CD14-positive monocyte (primary cell): ENCODE measurements around the gene KIAA0232. TPM values are rescaled to one million over a fixed set of nuclear protein-coding genes. Genes with fewer than 3 reads are reported as not detected.
A peak's percentile ranks its signal among the peaks of the same experiment; 100 is the strongest.
"Not testable (repeated sequence)": the region's sequence is repeated elsewhere in the genome, so short reads cannot be mapped to it uniquely, and the experiment has no call there.

Source experiments
- DNase-seq, 3 donors: peaks; one replicate each; pipeline ENCODE4 v3.0.0-alpha.2; 2011 to 2022
- H2AFZ ChIP-seq: 2 replicates; pipeline ENCODE4 v1.6.0; 2012; ENCODE audit warnings: mild to moderate bottlenecking, low read depth, low read length, inconsistent platforms; ENCODE audit not compliant: insufficient read depth, poor library complexity, severe bottlenecking
- H3K27ac ChIP-seq, 2 donors: 1 replicate in 1 of 2; 2 replicates in 1 of 2; pipeline ENCODE4 v1.5.1; 2012 to 2013; ENCODE audit warnings: low read length in 2 of 2, control low read depth in 1 of 2, inconsistent platforms in 1 of 2, low read depth in 1 of 2, mild to moderate bottlenecking in 1 of 2
- H3K27me3 ChIP-seq, 2 donors: one replicate each; pipeline versions ENCODE4 v1.6.0 to v1.6.1; 2011 to 2013; ENCODE audit warnings: low read length in 2 of 2; ENCODE audit not compliant: control insufficient read depth in 2 of 2, insufficient read depth in 2 of 2
- H3K36me3 ChIP-seq, 2 donors: replicated peaks in 1 of 2; 1 replicate in 1 of 2; 2 replicates in 1 of 2; pipeline versions ENCODE4 v1.5.1 to v1.6.1; 2012 to 2013; ENCODE audit warnings: low read length in 2 of 2, control low read depth in 1 of 2, inconsistent platforms in 1 of 2, mild to moderate bottlenecking in 1 of 2; ENCODE audit not compliant: insufficient read depth in 2 of 2, control insufficient read depth in 1 of 2
- H3K4me1 ChIP-seq, 2 donors: 1 replicate in 1 of 2; 2 replicates in 1 of 2; pipeline versions ENCODE4 v1.5.1 to v1.6.1; 2012 to 2013; ENCODE audit warnings: low read length in 2 of 2, control low read depth in 1 of 2, inconsistent platforms in 1 of 2, mild to moderate bottlenecking in 1 of 2, moderate library complexity in 1 of 2; ENCODE audit not compliant: insufficient read depth in 2 of 2, control insufficient read depth in 1 of 2
- H3K4me2 ChIP-seq: replicated peaks from 2 replicates; pipeline ENCODE3; 2012; ENCODE audit warnings: low read length, moderate library complexity, mild to moderate bottlenecking; ENCODE audit not compliant: poor library complexity, severe bottlenecking; ENCODE audit errors: extremely low read depth
- H3K4me3 ChIP-seq, 3 experiments: fragments of 200-600 bp in 1 of 3; sonication (generic) in 1 of 3; replicated peaks in 1 of 3; 1 replicate in 2 of 3; 2 replicates in 1 of 3; pipeline ENCODE4 v1.5.1; 2011 to 2013; ENCODE audit warnings: low read length in 3 of 3, mild to moderate bottlenecking in 3 of 3, control low read depth in 2 of 3, low read depth in 2 of 3, inconsistent platforms in 1 of 3, moderate library complexity in 1 of 3
- H3K79me2 ChIP-seq: 2 replicates; pipeline ENCODE4 v1.6.0; 2012; ENCODE audit warnings: mild to moderate bottlenecking, control low read depth, inconsistent platforms, low read length, moderate library complexity; ENCODE audit not compliant: insufficient read depth
- H3K9ac ChIP-seq: 2 replicates; pipeline ENCODE4 v1.6.0; 2017; ENCODE audit warnings: low read length, mild to moderate bottlenecking; ENCODE audit not compliant: insufficient read depth, poor library complexity, severe bottlenecking
- H3K9me3 ChIP-seq, 2 donors: replicated peaks in 1 of 2; 1 replicate in 1 of 2; 2 replicates in 1 of 2; pipeline versions ENCODE4 v1.5.1 to v1.6.1; 2012 to 2013; ENCODE audit warnings: low read length in 2 of 2, control low read depth in 1 of 2; ENCODE audit not compliant: control insufficient read depth in 1 of 2, insufficient read depth in 1 of 2
- H4K20me1 ChIP-seq: 2 replicates; pipeline ENCODE4 v1.6.0; 2012; ENCODE audit warnings: mild to moderate bottlenecking, low read length, control low read depth, moderate library complexity; ENCODE audit not compliant: insufficient read depth
- H3K27ac Mint-ChIP-seq, 7 donors: one replicate each; pipeline ENCODE4 v1.8.0; 2020; ENCODE audit warnings: mild to moderate bottlenecking in 7 of 7, mixed read lengths in 7 of 7, moderate library complexity in 6 of 7, inconsistent platforms in 2 of 7
- H3K27me3 Mint-ChIP-seq, 3 donors: one replicate each; pipeline ENCODE4 v1.8.0; 2021 to 2022; ENCODE audit warnings: low read depth in 3 of 3, mild to moderate bottlenecking in 3 of 3, mixed read lengths in 3 of 3, moderate library complexity in 3 of 3, inconsistent platforms in 1 of 3
- H3K36me3 Mint-ChIP-seq, 2 donors: one replicate each; pipeline ENCODE4 v1.8.0; 2020; ENCODE audit warnings: mixed read lengths in 2 of 2, inconsistent platforms in 1 of 2, mild to moderate bottlenecking in 1 of 2
- H3K4me1 Mint-ChIP-seq: one replicate; pipeline ENCODE4 v1.8.0; 2020; ENCODE audit warnings: mild to moderate bottlenecking, mixed read lengths
- H3K4me3 Mint-ChIP-seq, 2 donors: one replicate each; pipeline ENCODE4 v1.8.0; 2020; ENCODE audit warnings: mild to moderate bottlenecking in 2 of 2, mixed read lengths in 2 of 2, moderate library complexity in 1 of 2
- H3K9me3 Mint-ChIP-seq, 7 donors: one replicate each; pipeline ENCODE4 v1.8.0; 2020 to 2022; ENCODE audit warnings: mixed read lengths in 7 of 7, mild to moderate bottlenecking in 6 of 7, moderate library complexity in 6 of 7, inconsistent platforms in 2 of 7
- CTCF ChIP-seq: fragments of 200-600 bp; IDR thresholded peaks from one replicate; pipeline ENCODE4 v1.8.0; 2022; ENCODE audit warnings: antibody characterized with exemption, mild to moderate bottlenecking
- WGBS: methylation state at CpG from one replicate; pipeline ENCODE4 v1.1.5; 2013; ENCODE audit warnings: missing lambda C conversion rate; ENCODE audit not compliant: insufficient coverage; 5-methylcytosine and 5-hydroxymethylcytosine counted together
- intact Hi-C, 2 donors: fragments of 100-400 bp; cut with micrococcal nuclease; formaldehyde crosslinking; loops; one replicate each; pipeline versions ENCODE4 v1.15.0 to v1.15.1; 2023
- polyA plus RNA-seq, 3 donors: library from polyadenylated mRNA; depleted of rRNA in 1 of 3; unstranded in 2 of 3; stranded (reverse) in 1 of 3; fragments of 300-500 nt in 2 of 3; fragments of >200 nt in 1 of 3; fragmentation: Illumina TruSeq in 2 of 3; gene quantifications; 1 replicate in 2 of 3; 2 replicates in 1 of 3; pipeline ENCODE4 v1.2.3, GENCODE V29; 2012 to 2021

The KIAA0232 gene
- polyA plus RNA-seq, 3 donors, result 12.3 to 27.3 (median 20.6) TPM

- Mint-ChIP-seq H3K4me1 (no peaks in the 10 kb centered on the region), H3K27me3 (no peaks in the 10 kb centered on the region)
Observed at GRCh38 chr4:6834867-6835266, 52.3 kb downstream of the KIAA0232 start.

GRCh38 chr4:6835616-6836015, 53.1 kb downstream of the KIAA0232 start:
- H3K27me3 ChIP-seq, H3K9ac ChIP-seq, H3K4me3 Mint-ChIP-seq, H3K27ac ChIP-seq, H3K4me3 ChIP-seq, DNase-seq, H3K9me3 Mint-ChIP-seq, H3K4me1 Mint-ChIP-seq, H3K4me2 ChIP-seq, H3K27me3 Mint-ChIP-seq, H3K4me1 ChIP-seq, intact Hi-C loops, H3K9me3 ChIP-seq, H2AFZ ChIP-seq: not testable (repeated sequence)
- peaks cover 72% of the 10 kb centered on the region for H4K20me1 ChIP-seq
- H3K79me2 ChIP-seq, result peaks cover 44% of the 10 kb centered on the region
- H3K36me3 Mint-ChIP-seq, result peaks cover 45 to 61% of the 10 kb centered on the region in 2 donors
- WGBS, result no CpG with 5 or more reads among the region's 4 CpGs
- peaks cover 36 to 58% of the 10 kb centered on the region in 2 donors for H3K36me3 ChIP-seq
- H3K27ac Mint-ChIP-seq, result peak overlapping the region in 1 of 7 donors; percentile 16

More at GRCh38 chr4:6834867-6835266, 52.3 kb downstream of the KIAA0232 start:
- Histone ChIP-seq H3K4me3 (no peak overlapping the region), H3K4me1 (no peaks in the 10 kb centered on the region), H3K79me2 (peaks cover 42% of the 10 kb centered on the region), H2AFZ (no peak overlapping the region), H3K9me3 (no peaks in the 10 kb centered on the region), H3K36me3 (peaks cover 41 to 66% of the 10 kb centered on the region in 2 donors), H3K4me2 (no peak overlapping the region), H3K9ac (no peak overlapping the region), H3K27me3 (no peaks in the 10 kb centered on the region), H4K20me1 (peaks cover 71% of the 10 kb centered on the region), H3K27ac (peak overlapping the region in 1 of 2 donors; percentile 45)
- no peak overlapping the region for H3K4me3 Mint-ChIP-seq
- DNase-seq, result no peak
- H3K9me3 Mint-ChIP-seq, result peaks cover 0 to 6% (median 3%) of the 10 kb centered on the region in 7 donors
- peak overlapping the region in 4 of 7 donors; percentile 13 to 70 (median 23) for H3K27ac Mint-ChIP-seq
- peaks cover 44 to 68% of the 10 kb centered on the region in 2 donors for H3K36me3 Mint-ChIP-seq
- WGBS, result 100% methylated on average over 2 of the region's 3 CpGs
- no peak for TF ChIP-seq CTCF
- intact Hi-C loops, result no loop called here

- not testable (repeated sequence) for H3K9me3 Mint-ChIP-seq
- H3K27ac Mint-ChIP-seq, result peak overlapping the region in 1 of 7 donors; percentile 63
Observed at GRCh38 chr4:6837106-6837505, 54.6 kb downstream of the KIAA0232 start.

More at GRCh38 chr4:6837106-6837505, 54.6 kb downstream of the KIAA0232 start:
- Histone ChIP-seq H4K20me1 (peaks cover 76% of the 10 kb centered on the region), H3K79me2 (peaks cover 44% of the 10 kb centered on the region), H3K36me3 (peaks cover 30 to 60% of the 10 kb centered on the region in 2 donors)
- WGBS, result 98% methylated on average over 29 of the region's 34 CpGs
- H3K9ac ChIP-seq, H3K27ac ChIP-seq, H2AFZ ChIP-seq, H3K27me3 ChIP-seq, H3K4me1 ChIP-seq, H3K4me2 ChIP-seq, DNase-seq, H3K27me3 Mint-ChIP-seq, H3K4me1 Mint-ChIP-seq, H3K4me3 ChIP-seq, intact Hi-C loops, H3K9me3 ChIP-seq, H3K4me3 Mint-ChIP-seq: not testable (repeated sequence)
- H3K36me3 Mint-ChIP-seq, result peaks cover 38 to 54% of the 10 kb centered on the region in 2 donors
